ENCODE data around the gene DAZAP1. TPM values are rescaled to one million over a fixed set of nuclear protein-coding genes. Genes with fewer than 3 reads are reported as not detected.

DAZAP1 gene
- total RNA-seq, 1 donor from 2014 or later: 82.9 TPM

DNA sequence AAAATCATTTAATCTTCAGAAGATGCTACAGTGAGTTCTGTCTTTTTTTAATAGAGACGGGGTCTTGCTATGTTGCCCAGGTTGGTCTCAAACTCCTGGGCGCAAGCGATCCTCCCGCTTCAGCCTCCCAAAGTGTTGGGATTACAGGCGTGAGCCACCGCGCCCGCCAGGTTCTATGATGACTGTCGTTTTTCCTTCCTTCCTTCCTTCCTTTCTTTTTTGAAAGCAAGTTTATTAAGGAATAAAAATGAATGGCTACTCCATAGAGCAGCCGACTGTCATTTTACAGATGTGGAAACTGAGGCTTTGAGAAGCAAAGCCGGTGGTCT is 5.5 kb upstream of the DAZAP1 start:
- intact Hi-C loops (cut with DNase I): no loop called here
- no peak for DNase-seq

GRCh38 chr19:1402411-1403070 is 4.8 kb upstream of the DAZAP1 start:
- ATAC-seq (ENCODE audit: poor library complexity): no peak
- intact Hi-C loops (cut with DNase I): no loop called here
- DNase-seq: no peak

More for the DNA sequence above, 5.5 kb upstream of the DAZAP1 start:
- no peak for ATAC-seq (ENCODE audit: poor library complexity)

DNA sequence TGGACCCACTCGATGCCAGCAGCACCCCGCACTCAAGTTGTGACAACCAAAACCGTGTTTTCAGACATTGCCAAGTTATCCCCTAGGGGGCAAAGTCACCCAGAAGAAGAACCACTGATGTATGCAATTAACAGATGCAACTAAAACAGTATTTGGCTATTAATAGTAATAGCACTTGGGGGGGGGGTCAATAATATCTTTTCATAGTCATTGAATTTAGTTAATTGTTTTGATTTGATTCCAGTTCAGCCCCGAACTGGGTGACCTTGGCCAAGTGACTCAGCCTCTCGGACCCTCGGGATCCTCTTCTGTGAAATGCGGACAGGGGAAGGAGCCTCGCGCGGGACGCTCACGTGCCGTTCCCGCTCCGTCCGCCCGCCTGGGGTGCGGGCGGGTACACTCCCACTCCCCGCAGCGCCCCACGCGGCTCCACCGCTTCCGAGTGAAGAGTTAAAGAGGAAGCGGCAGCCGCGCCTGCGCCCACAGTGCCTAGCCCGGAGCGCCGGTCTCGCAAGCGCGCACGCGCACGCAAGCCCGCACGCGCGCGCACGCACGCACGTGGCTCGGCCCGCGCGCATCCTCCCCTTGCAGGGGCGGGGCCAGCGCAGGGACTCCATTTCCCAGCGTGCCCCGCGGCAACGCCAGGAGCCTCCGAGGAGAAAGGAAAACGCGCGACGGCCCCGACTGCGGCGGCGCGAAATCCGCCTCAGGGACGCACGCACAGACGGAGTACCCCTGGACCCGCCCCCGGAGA is 435 bp upstream of the DAZAP1 start:
- ATAC-seq (ENCODE audit: poor library complexity): peak; percentile 91
- intact Hi-C loops (cut with DNase I): no loop called here
- peak; percentile 100 for DNase-seq

DNA sequence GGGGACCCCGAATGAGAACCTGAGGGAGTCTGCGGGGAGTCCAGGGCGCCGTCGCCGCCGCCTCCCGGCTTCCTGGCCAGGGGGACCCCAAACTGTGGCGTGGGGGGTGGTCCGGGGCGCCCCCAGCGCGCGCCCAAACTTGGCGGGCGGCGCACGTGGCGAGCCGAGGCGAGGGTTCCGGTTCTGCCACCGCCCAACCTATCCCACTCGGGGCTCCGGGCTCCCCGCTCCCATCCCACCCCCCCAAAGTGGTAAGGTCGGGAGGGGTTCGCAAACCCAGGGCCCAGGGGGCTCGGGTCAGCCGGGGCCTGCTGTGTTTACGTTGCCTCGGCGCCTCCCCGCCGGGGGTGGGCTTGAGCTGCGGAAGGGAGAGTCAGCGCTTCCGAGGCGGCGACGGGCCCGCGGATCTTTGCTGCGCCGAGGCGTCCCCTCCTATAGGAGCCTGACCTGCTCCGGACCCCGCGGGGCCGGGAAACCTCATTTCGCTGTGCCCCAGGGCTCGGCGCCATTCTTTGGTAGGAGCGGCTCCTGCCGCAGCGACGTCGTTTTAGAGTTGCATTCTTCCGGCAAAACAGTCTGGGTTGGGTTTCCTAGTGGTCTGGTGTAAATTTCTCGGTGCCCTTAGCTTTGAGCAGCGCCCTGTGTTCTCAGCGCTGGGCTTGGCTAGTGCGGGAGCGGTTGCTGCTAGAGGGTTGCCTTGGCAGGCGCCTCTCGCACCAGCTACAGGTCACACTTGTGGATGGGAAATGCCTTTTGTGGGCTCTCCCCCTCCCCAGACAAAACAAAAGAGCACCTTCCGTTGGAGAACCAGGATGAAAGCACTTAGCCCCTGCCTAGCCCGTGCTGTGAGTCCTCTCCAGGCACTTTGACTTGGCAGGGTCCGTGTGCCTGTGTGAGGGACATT is 1.2 kb downstream of the DAZAP1 start:
- peak; percentile 75 for DNase-seq
- intact Hi-C loops (cut with DNase I): no loop called here
- peak; percentile 2 for ATAC-seq (ENCODE audit: poor library complexity)

GRCh38 chr19:1409204-1410005 is 2.0 kb downstream of the DAZAP1 start:
- DNase-seq: no peak
- no peak for ATAC-seq (ENCODE audit: poor library complexity)
- intact Hi-C loops (cut with DNase I): no loop called here

DNA sequence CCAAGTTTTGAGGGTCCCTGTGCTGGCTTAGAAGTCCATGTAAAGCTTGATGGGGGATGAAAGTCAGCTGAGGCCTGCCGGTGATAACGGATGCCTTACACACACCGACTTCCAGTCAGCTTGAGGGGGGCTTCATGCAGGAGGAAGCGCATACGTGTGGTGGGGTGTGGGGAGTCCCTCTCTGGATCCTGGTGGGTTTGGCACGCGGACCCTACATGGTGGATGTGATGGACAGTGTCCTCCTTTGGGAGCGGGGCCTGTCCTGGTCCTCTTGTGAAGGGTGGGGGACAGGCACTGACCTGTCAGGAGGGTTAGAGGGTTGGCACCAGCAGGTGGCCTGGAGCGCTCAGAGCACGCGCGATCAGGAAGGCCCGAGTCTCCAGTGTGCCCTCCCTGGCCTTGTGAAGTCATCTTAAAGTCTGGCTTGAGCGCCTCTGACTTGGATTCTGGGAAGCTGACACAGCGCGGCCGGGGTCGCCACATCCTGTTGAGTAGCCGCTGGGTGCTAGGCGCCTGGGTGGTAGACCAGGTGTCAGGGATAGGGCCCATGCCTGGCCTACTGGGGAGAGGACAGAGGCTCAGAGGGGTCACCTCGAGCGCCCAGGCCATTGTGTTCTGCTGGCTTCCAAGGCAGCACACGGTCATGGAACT is 2.9 kb downstream of the DAZAP1 start:
- no peak for DNase-seq
- intact Hi-C loops (cut with DNase I): no loop called here
- ATAC-seq (ENCODE audit: poor library complexity): no peak

- no peak for ATAC-seq (ENCODE audit: poor library complexity)
- no peak for DNase-seq
- intact Hi-C loops (cut with DNase I): no loop called here
Observed at GRCh38 chr19:1410789-1411188, 3.4 kb downstream of the DAZAP1 start.

DNA sequence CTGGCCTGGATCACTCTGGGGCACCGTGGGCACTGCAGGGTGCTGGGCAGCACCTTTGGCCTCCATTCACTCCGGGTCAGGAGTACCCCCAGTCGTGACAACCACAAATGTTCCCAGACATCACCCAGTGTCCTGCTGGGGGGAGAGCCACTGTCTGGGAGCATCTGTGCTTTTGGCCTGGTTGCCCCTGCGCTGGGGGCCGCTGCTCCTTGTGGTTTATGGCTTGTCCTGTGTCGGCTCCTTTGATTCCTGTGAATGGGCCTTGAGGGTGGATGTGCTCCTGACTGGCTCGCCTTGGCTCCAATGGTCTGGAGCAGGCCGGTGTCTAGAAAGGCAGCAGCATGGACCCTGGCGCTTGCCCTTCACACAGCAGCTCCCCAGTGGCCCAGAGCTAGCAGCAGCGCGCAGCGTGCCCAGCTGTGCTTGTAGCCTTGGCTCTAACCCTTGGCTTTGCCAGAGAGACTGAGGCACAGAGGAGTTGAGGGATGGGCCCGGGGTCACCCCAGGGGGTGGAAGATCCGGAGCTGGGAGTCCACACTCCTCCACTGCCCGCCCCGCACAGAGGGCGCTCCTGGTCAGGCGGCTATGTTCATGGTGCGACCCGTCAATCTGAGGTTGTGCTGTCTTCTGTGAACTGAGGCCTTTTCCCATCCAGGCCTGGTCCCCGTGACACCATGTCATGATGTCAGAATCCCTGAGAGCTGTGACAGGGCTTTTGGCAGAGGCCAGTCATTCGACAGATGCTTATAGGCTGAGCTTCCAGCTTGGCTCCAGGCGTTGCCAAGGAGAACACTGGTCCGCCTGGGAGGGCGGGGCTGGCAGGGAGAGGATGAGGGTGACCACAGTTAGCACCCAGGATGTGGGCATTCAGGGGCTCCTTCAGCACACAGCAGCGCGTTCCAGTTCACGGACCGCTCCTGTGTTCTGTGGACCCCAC is 4.1 kb downstream of the DAZAP1 start:
- DNase-seq: peak; percentile 85
- ATAC-seq (ENCODE audit: poor library complexity): peak; percentile 41
- intact Hi-C loops (cut with DNase I): no loop called here

GRCh38 chr19:1412323-1412923 is 5.0 kb downstream of the DAZAP1 start:
- DNase-seq: no peak
- intact Hi-C loops (cut with DNase I): no loop called here
- ATAC-seq (ENCODE audit: poor library complexity): no peak

DNA sequence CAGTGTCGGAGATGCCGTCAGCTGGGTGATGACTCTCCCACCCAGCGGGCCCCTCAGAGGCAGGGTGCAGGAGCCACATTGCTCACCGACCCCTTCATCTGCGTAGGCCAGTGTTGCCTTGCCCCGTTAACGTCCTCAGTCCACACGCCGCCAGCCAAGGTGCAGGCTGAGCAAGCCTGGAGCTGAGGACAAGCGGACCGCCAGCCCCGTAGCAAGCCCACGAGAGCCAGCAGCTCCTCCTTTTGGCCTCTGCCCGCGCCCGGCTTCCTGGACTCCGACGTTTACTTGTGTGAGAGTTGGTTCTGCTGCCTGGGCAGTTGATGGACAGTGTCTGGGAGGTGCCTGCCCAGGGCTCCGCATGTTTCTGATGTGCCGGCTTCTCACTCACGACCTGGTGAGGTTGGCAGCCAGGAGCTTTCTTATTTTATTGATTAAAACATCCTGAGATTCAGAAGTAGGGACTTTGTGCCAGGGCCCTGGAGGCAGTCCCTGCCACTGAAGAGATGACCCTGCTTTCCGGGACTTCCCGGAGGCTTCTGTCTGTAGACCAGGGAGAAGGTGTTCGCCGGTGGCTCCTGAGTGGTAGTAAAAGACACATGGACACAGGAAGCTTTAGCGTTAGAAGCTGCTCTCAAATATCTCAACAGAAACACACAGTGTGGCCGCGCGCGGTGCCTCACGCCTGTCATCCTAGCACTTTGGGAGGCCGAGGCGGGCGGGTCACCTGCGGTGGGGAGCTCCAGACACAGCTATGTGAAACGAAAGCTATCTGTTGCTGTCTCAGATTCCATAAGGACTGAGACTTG is 5.8 kb downstream of the DAZAP1 start:
- no peak for DNase-seq
- no peak for ATAC-seq (ENCODE audit: poor library complexity)
- intact Hi-C loops (cut with DNase I): no loop called here

DNA sequence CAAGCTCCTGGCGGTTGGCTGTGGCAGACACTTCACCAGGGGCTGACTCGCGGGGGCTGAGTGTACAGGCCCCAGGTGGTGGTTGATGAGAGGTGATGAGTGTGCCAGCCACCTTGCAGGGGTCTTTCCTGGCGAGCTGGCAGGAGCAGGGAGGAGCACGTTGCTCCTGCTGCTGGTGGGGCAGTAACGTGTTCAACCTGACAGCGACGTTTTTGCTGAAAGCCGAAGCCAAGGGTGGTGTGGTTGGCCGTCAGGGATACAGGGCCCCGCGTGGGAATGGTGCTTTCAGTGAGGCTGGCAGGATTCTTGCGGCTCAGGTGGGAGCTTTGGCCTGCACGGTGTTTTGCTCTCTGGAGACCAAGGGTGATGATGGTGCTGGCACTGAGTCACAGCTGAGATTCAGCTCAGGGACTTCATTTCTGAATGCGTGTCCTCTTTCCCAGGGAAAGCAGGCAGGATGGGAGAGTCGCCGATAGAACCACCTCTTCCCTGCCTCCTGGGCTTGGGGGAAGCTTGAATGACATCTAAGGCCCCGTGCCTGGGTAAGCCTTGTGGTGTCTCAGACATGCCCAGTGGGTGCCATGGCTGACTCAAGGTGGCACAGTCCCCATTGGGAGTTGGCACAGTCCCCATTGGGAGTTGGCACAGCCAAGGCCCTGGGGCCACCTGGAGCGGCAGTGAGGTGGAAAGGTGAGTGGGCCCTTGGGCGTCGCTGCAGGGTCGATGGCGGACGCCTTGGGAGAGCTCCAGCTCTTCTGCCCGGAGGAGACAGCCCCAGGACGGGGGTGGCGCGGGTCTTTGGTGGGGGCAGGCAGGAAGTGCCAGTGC is 8.8 kb downstream of the DAZAP1 start:
- no peak for ATAC-seq (ENCODE audit: poor library complexity)
- intact Hi-C loops (cut with DNase I): no loop called here
- DNase-seq: no peak

- intact Hi-C loops (cut with DNase I): no loop called here
- DNase-seq (no peak), ATAC-seq (ENCODE audit: poor library complexity) (no peak)
Observed at GRCh38 chr19:1417145-1417544, 9.8 kb downstream of the DAZAP1 start.

- no peak for DNase-seq
- peak; percentile 28 for ATAC-seq (ENCODE audit: poor library complexity)
- intact Hi-C loops (cut with DNase I): no loop called here
Observed at GRCh38 chr19:1417681-1418495, 10.5 kb downstream of the DAZAP1 start.

DNA sequence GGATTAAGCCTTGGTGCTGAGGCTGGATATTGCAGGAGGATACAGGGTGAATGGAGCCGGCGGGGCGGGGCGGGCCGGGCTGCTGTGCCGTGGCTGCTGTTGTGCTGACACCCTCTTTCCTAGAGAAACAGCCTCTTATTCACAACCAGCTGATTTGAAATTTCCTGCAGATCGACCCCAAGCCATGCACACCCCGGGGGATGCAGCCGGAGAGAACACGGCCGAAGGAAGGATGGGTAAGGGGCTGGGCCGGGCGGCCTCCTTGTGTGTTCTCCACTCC is 11.1 kb downstream of the DAZAP1 start:
- no peak for ATAC-seq (ENCODE audit: poor library complexity)
- intact Hi-C loops (cut with DNase I): no loop called here
- DNase-seq: no peak
